ENCODE data around the gene THEMIS.
A peak's percentile ranks its signal among the peaks of the same experiment; 100 is the strongest.

The THEMIS gene

DNA sequence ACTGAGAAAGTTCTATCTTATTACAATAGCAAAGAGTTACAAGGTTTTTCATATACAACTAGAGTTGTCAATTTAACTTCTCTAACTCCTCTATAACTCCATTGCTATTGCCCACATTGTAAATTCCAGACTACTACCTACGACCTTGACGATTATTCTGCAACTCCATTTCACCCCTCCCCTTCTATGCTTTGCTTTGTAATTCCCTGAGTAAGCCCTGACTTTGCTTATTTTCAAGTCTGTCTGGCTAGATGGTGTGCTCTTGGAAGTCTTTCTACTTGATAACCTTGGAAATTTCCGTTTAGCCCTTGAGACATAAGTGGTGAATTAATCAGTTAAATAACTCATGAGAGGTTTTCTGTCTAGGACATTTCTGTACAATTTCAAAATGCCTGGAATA is 162.4 kb downstream of the THEMIS start:
- TF ChIP-seq, protein P1, sequence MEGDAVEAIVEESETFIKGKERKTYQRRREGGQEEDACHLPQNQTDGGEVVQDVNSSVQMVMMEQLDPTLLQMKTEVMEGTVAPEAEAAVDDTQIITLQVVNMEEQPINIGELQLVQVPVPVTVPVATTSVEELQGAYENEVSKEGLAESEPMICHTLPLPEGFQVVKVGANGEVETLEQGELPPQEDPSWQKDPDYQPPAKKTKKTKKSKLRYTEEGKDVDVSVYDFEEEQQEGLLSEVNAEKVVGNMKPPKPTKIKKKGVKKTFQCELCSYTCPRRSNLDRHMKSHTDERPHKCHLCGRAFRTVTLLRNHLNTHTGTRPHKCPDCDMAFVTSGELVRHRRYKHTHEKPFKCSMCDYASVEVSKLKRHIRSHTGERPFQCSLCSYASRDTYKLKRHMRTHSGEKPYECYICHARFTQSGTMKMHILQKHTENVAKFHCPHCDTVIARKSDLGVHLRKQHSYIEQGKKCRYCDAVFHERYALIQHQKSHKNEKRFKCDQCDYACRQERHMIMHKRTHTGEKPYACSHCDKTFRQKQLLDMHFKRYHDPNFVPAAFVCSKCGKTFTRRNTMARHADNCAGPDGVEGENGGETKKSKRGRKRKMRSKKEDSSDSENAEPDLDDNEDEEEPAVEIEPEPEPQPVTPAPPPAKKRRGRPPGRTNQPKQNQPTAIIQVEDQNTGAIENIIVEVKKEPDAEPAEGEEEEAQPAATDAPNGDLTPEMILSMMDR (IDR thresholded peaks at IDR 0.05) = no peak

DNA sequence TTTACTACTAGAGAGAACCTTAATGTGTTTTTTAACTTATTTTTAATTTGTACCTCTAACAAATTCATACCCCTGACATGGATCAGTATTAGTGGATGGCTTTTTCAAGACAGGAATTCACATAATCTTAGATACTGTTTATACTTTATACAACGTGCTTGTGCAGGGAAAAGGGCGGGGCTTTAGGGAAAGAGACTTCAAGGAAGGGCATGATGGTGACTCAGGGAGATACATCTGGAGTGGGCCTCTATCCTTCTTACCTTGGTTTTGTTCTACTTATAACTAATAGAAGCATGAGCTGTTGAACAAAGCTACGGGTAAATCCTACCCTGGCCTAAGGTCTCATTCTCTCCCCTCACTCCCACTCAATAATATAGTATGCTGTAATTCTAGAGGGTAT is 163.1 kb downstream of the THEMIS start:
- TF ChIP-seq, protein P1 (IDR thresholded peaks at IDR 0.05) = no peak

DNA sequence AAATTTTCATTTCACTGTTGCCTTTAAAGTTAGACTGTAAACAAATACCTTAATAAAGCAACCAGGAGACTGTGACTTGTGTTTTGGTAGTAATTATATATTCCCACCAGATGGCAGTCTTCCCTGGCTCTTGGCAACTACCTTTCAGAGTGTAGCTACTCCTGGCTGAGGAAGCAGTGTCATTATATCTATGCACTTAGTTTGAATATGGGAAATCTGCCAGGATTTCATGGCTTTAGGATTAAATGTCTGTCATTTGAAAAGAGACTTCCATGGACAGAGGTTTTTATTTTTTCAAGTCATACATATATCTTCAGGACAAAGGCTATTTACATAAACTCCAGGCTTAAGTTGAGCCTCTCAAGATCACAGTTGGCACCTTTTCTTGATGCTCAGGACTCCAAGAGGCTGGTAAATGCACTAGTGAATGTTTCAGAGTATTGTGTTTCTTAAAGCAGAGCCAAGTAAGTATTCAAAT is 163.8 kb downstream of the THEMIS start:
- TF ChIP-seq, protein P1 (IDR thresholded peaks at IDR 0.05) = peak; percentile 74

DNA sequence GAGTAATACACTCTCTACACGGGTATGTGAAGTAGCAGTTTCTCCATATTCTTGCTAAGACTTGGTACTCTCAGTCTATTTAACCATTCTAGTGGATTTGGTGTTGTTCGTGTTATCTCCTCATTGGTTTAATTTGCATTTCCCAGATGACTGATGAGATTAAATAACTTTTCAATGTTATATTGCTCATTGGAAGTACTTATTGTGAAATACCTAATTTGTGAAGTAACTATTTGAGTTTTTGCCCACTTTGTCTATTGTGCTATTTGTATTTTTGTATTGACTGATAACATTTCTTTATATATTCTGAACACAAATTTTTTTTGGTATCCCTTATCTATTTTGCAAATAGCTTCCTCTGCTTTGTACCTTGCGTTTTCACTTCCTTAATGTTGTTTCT is 167.9 kb downstream of the THEMIS start:
- TF ChIP-seq, protein P1 (IDR thresholded peaks at IDR 0.05) = no peak

DNA sequence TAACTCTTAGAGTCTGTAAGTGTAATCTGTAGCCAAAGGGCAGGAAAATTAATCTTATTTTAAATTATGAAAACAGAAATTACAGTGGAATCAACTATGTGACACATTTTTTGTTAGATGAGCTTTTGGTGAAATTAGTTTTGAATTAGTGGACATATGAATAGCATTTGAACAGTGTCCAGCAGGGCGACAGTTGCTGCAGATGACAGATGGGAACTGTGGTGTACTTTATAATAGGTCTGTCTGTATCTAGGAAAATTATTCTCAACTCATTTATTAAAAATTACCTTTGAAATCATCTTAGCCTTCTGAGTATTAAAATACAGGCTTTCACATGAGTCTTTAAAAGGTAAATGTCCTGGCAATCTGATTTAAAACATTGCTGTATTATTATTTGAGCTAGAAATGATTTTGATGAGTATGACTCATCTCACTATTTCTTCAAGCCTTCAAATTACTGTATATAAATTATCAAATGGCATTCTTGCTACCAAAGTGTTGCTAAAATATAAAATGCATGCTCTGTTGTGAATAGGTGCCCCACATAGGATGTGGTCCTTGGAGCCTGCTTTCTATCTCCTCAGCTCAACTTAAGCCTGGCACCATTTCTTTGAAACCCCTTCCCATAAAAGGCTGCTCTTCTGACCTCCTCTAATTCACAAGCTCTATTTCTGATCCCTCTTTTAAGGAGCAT is 173.5 kb downstream of the THEMIS start:
- TF ChIP-seq, protein P1 (IDR thresholded peaks at IDR 0.05) = no peak

DNA sequence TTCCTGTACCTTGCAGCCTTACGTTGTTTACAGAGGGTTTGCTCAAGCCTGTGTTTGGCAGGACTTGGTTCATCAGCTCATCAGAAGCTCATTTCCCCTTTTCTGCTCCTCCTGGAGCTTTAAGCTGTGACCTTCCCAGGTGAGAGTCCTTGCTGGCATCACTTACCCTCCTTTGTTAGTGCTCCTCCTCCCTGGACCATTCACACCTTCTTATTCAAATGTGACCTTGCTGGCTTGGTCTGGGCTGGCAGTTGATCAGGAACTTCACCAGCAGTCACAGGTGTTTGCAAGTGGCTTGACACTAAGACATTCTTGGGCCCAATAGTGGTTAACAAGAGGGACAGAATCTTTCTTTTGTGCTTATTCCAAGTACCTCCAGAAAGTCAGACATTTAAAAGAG is 175.0 kb downstream of the THEMIS start:
- TF ChIP-seq, protein P1 (IDR thresholded peaks at IDR 0.05) = no peak

DNA sequence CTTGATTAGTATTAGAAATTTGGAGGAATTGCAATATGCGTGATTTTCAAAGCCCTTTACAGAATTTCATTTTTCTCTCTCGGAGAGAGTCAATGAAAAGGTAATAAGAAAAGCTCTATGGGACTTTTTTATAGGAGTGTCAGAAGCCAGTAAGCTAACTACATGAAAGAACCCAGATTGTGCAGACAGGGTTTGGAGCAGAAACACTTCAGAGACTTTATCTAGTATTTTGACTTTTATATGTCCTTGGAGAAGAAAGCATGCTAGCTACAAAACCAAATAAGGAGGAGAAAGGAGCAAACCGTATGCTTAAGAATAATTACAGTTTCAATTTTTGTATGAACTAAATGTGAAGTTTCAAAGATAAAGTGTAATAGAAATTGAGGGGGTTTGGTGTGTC is 182.2 kb downstream of the THEMIS start:
- TF ChIP-seq, protein P1 (IDR thresholded peaks at IDR 0.05) = no peak

DNA sequence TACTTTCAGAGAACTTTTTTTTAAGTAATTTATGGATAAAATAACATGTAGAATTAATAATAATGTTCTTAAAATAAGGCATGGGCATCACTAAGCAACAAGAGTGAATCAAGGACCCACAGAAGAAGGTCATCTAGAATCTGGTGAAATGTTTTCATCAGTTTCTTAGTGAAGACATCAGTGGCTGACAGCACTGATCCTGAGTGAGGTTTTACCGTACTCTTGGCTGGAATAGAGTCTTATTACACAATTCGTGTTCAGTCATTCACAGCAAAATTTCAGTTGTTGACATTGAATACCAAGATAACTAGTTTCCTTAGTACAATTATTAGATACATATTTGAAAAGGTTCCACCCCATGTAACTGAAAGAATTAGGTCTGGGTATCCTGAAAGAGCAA is 183.5 kb downstream of the THEMIS start:
- TF ChIP-seq, protein P1 (IDR thresholded peaks at IDR 0.05) = no peak
